Motor neuron (in vitro differentiated cells): ENCODE results near the gene ZNF107. TPM values are rescaled to one million over a fixed set of nuclear protein-coding genes. Genes with fewer than 3 reads are reported as not detected.
"Not testable (repeated sequence)": the region's sequence is repeated elsewhere in the genome, so short reads cannot be mapped to it uniquely, and the experiment has no call there.

ENCODE experiments used
- ATAC-seq, 8 experiments: fragments of 200-7000 bp; cut with Tn5 transposase; replicated peaks in 6 of 8; 2 replicates each; pipeline ENCODE4 v1.8.0; 2021; ENCODE audit warnings: mild to moderate bottlenecking in 8 of 8, moderate library complexity in 8 of 8
- H3K27ac ChIP-seq, 2 donors: fragments of 250-450 bp; sonication (Bioruptor Pico); 2 replicates each; pipeline ENCODE4 v1.9.0; 2021; ENCODE audit warnings: antibody characterized with exemption in 2 of 2, mild to moderate bottlenecking in 2 of 2, moderate library complexity in 1 of 2
- H3K4me1 ChIP-seq, 2 donors: fragments of 250-450 bp; sonication (Bioruptor Pico); replicated peaks in 1 of 2; 2 replicates each; pipeline ENCODE4 v1.6.1; 2021; ENCODE audit warnings: antibody characterized with exemption in 2 of 2, mild to moderate bottlenecking in 2 of 2, moderate library complexity in 1 of 2
- H3K4me3 ChIP-seq, 5 donors: fragments of 250-450 bp; sonication (Bioruptor Pico); 2 replicates each; pipeline ENCODE4 v1.9.0; 2021; ENCODE audit warnings: antibody characterized with exemption in 5 of 5, mild to moderate bottlenecking in 5 of 5, moderate library complexity in 4 of 5
- whole genome bisulfite sequencing, 10 experiments: fragments of 450-650 bp; shearing (Covaris generic); methylation state at CpG; one replicate each; pipeline ENCODE4 v1.0.0; 2022; 5-methylcytosine and 5-hydroxymethylcytosine counted together
- in situ Hi-C, 9 experiments: fragments of 400-800 bp; cut with MboI; loops; one replicate each; pipeline ENCODE4 v1.15.0; 2021; ENCODE audit warnings: low sequenced_read_pairs in 9 of 9, low pct_unique_long_range_greater_than_20kb in 2 of 9; ENCODE audit not compliant: unreplicated experiment in 9 of 9
- total RNA-seq, 8 experiments: library from RNA; unstranded; fragments of 300-600 nt; gene quantifications; 2 replicates each; pipeline versions ENCODE4 v1.2.3 to v1.2.4, GENCODE V29; 2022

ZNF107 gene
- total RNA-seq, 8 experiments from 2014 or later, result 3.7 to 11.9 (median 5.4) TPM

DNA sequence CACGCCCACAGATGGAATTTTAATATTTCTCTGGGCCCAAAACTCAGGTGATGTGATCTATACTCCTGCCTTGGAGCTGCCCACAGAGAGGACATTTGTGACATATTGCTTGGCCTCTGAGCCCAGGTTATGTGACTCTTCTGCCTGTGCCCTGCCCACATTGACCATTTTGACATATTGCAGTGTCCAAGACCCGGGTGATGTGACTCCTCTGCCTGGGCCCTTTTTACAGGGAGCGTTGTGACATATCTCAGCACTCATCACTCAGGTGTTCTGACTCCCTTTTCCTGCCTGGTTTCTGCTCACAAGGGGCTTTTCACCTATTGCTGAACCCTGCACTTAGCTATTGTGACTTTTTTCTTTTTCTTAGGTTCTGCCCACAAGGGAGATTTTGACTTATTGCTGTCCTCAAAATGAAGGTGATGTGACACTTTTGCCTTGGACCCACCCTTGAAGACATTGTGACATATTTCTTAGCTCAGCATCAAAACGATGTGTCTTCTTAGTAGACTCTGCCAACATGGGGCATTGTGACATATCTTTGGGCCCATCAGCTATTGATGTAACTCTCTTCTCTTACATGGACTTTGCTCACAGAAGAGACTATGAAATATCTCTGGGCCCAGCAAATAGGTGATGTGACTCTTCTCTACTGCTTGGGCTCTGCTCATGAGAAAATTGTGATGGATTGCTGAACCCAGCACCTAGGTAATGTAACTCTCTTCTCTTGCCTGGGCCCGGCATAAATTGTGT is 11.0 kb upstream of the ZNF107 start:
- Histone ChIP-seq H3K27ac (no peak overlapping the region), H3K4me1 (no peaks in the 10 kb centered on the region), H3K4me3 (no peak overlapping the region)
- no peak for ATAC-seq
- 25 to 69% (median 38%) methylated on average over 1 to 5 of the region's 5 CpGs for WGBS, 10 experiments
- in situ Hi-C loops, result no loop called here

DNA sequence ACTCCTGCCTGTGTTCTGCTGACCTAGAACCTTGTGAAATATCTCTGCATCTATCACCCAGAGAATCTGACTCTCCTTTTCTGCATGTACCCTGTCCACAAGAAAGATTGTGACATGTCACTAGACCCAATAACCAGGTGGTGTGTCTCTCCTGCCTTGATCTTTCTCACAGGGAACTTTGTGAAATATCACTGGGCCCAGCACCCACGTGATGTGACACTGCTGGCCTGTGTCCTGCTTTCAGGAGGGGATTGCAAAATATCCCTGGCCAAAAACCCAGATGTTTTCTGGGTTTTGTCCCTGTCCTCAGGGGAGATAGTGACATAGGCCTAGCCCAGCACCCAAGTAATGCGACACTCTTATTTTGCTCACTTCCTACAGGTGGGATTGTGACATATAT is 10.1 kb upstream of the ZNF107 start:
- no peak overlapping the region for H3K4me3 ChIP-seq
- H3K4me1 ChIP-seq, result no peaks in the 10 kb centered on the region
- H3K27ac ChIP-seq, result no peak overlapping the region
- in situ Hi-C loops, result no loop called here
- WGBS, 10 experiments, result 0 to 100% (median 50%) methylated on average over 1 to 2 of the region's 2 CpGs; no CpG with 5 or more reads in 4 of the 10 experiments
- ATAC-seq, result no peak

- WGBS, 10 experiments, result 38 to 100% (median 83%) methylated on average over 1 to 3 of the region's 3 CpGs; no CpG with 5 or more reads in 2 of the 10 experiments
- ATAC-seq, result no peak
- no peaks in the 10 kb centered on the region for H3K4me1 ChIP-seq
- in situ Hi-C loops, result no loop called here
- H3K4me3 ChIP-seq, result no peak overlapping the region
- no peak overlapping the region for H3K27ac ChIP-seq
Observed at GRCh38 chr7:64656489-64656888, 9.4 kb upstream of the ZNF107 start.

DNA sequence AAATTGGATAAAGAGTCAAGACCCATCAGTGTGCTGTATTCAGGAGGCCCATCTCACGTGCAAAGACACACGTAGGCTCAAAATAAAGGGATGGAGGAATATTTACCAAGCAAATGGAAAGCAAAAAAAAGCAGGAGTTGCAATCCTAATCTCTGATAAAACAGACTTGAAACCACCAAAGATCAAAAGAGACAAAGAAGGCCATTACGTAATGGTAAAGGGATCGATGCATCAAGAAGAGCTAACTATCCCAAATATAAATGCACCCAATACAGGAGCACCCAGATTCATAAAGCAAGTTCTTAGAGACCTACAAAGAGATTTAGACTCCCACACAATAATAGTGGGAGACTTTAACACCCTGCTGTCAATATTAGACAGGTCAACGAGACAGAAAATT is 3.8 kb upstream of the ZNF107 start:
- H3K4me3 ChIP-seq, result not testable (repeated sequence)

DNA sequence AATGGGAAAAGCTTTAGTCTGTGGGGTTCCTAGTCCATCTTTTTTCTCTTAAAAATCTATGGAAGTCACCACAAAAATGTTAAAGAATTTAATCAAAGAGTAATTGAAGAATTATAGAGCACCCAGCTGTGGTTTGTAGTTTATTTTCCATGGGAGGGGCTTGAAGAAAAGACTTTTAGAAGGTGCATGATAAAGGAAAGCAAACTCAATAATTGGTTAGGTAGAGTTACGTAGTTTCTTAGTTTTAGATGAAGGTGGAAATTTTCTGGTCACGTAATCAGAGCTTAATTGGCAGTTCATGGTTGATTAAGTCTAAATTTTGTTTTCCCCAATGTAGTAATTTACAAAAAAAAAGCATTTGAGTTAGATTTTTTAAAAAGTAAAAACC is 724 bp downstream of the ZNF107 start:
- H3K27ac ChIP-seq, result peak overlapping the region in 1 of 2 donors; percentile 80
- H3K4me3 ChIP-seq, result peak overlapping the region; percentile 48 to 86 (median 79)
- peaks cover 6 to 7% of the 10 kb centered on the region in 2 donors for H3K4me1 ChIP-seq
- no peak for ATAC-seq
- in situ Hi-C loops, result no loop called here
- WGBS, 10 experiments, result 0 to 62% (median 20%) methylated on average over 1 to 2 of the region's 2 CpGs; no CpG with 5 or more reads in 2 of the 10 experiments

More for the DNA sequence above, 3.8 kb upstream of the ZNF107 start:
- in situ Hi-C loops, ATAC-seq, H3K27ac ChIP-seq, H3K4me1 ChIP-seq: not testable (repeated sequence)
- 53 to 100% (median 84%) methylated on average over 1 to 5 of the region's 5 CpGs; no CpG with 5 or more reads in 1 of the 10 experiments for WGBS, 10 experiments

DNA sequence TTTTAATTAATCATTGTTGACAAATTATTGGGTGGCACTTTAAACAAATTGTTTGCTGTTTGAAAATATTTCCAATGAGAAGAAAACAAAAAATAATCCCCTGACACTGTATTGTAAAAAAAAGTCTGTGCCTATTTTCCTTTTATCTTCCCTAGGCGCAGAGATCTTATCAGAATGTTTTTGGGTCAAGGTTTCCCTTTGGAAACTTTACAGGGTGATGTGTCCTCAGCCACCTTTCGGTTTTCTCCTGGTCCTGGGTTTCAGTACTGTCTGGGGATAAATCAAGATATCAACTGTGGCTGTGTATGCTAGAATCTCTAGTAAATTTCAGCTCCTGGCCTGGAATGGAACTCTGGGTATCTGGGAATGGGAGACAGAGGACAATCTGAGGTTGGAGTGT is 1.4 kb downstream of the ZNF107 start:
- H3K4me3 ChIP-seq, result peak overlapping the region in 2 of 5 donors; percentile 75 to 82
- H3K27ac ChIP-seq, result no peak overlapping the region
- H3K4me1 ChIP-seq, result peaks cover 6 to 7% of the 10 kb centered on the region in 2 donors
- no peak for ATAC-seq
- WGBS, 10 experiments, result 82 to 100% (median 96%) methylated on average over 1 to 2 of the region's 2 CpGs; no CpG with 5 or more reads in 2 of the 10 experiments
- in situ Hi-C loops, result no loop called here

- Histone ChIP-seq H3K4me1 (peaks cover under 1 to 2% of the 10 kb centered on the region in 2 donors), H3K4me3 (no peak overlapping the region), H3K27ac (no peak overlapping the region)
- ATAC-seq, result no peak
- WGBS, 10 experiments, result 73 to 100% (median 97%) methylated on average over 2 to 7 of the region's 8 CpGs
- in situ Hi-C loops, result no loop called here
Observed at GRCh38 chr7:64672414-64672813, 6.5 kb downstream of the ZNF107 start.

DNA sequence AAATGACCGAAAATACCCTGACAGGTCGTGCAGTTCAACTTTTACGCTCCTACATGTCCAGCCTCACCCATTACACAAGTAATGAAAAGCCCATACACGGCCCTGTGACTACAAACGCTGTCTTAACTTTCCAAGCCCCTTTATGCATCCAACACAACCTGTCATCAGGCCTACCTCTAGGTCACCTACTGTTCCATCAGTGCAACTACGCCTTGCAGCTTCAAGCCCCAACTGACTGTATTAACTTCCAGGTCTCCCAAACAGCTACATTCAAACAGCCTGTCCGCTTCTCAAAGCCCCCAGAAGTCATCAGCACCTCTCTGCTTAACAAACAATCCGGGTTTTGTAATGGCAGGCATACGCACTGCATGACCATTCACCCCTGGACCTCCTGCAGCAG is 19.2 kb downstream of the ZNF107 start:
- ATAC-seq, result no peak
- no peak overlapping the region for H3K27ac ChIP-seq
- no peaks in the 10 kb centered on the region for H3K4me1 ChIP-seq
- WGBS, 10 experiments, result 78 to 100% (median 95%) methylated on average over 1 to 9 of the region's 9 CpGs
- in situ Hi-C loops, result no loop called here
- no peak overlapping the region for H3K4me3 ChIP-seq

- H3K27ac ChIP-seq, result no peak overlapping the region
- WGBS, 10 experiments, result 81 to 96% (median 93%) methylated on average over 3 of the region's 3 CpGs; no CpG with 5 or more reads in 7 of the 10 experiments
- ATAC-seq, result no peak
- in situ Hi-C loops, result no loop called here
- H3K4me1 ChIP-seq, result no peaks in the 10 kb centered on the region
- no peak overlapping the region for H3K4me3 ChIP-seq
Observed at GRCh38 chr7:64685741-64686140, 19.8 kb downstream of the ZNF107 start.

- 63 to 100% (median 96%) methylated on average over 3 to 9 of the region's 10 CpGs for WGBS, 10 experiments
- Histone ChIP-seq H3K27ac (no peak overlapping the region), H3K4me1 (no peaks in the 10 kb centered on the region), H3K4me3 (no peak overlapping the region)
- in situ Hi-C loops, result no loop called here
- no peak for ATAC-seq
Observed at GRCh38 chr7:64686493-64687184, 20.7 kb downstream of the ZNF107 start.

DNA sequence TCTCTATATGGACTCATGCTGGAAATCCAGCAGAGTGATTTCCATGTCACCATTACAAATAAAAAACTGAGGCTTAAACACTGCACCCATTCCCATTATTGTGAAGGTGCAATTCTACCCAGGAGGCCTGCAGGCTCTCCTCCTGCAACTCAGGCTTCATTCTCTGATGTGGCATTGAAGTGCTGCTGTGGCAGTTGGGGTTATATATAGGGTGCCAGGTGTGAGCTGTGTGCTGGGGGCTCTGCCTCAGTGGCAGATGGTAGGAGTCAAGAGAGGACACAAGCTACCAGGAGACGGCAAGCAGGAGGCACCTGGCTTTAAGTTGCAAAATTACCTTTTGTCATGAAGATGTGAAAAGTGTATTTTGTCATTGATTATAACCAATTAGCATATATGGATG is 21.3 kb downstream of the ZNF107 start:
- WGBS, 10 experiments, result 91 to 100% (median 100%) methylated on average over 1 of the region's 1 CpG; no CpG with 5 or more reads in 5 of the 10 experiments
- ATAC-seq, result no peak
- no peak overlapping the region for H3K4me3 ChIP-seq
- H3K27ac ChIP-seq, result no peak overlapping the region
- H3K4me1 ChIP-seq, result no peaks in the 10 kb centered on the region
- in situ Hi-C loops, result no loop called here

- ATAC-seq, result peak in 2 of 8 experiments; percentile 40 to 70
- WGBS, 10 experiments, result 91 to 100% (median 100%) methylated on average over 1 to 2 of the region's 2 CpGs; no CpG with 5 or more reads in 3 of the 10 experiments
- H3K4me1 ChIP-seq, result no peaks in the 10 kb centered on the region
- H3K27ac ChIP-seq, result no peak overlapping the region
- no peak overlapping the region for H3K4me3 ChIP-seq
- in situ Hi-C loops, result no loop called here
Observed at GRCh38 chr7:64688988-64689387, 23.1 kb downstream of the ZNF107 start.

DNA sequence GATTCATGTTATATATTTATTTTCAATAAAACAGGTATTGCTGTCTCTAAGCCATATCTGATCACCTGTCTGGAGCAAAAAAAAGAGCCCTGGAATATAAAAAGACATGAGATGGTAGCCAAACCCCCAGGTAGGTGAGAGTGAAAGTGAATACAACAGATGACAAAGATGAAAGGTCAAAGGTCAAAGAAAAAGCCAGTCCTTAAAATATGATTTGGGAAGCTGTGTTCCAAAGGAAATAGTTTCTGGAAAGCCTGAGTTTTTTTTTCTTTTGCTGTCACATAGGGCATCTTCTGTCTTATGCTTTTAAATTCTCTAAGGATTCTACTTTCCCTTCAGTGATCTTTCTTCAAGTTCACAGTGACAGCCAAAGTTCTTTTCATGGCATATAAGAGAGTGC is 25.9 kb downstream of the ZNF107 start:
- in situ Hi-C loops, result no loop called here
- H3K27ac ChIP-seq, result no peak overlapping the region
- no peaks in the 10 kb centered on the region for H3K4me1 ChIP-seq
- H3K4me3 ChIP-seq, result no peak overlapping the region
- ATAC-seq, result no peak
